SIG-M5 treated with dmso at 0.1 percent for 504 hours (cell line): ENCODE data around the gene SEMA7A.
"Not testable (repeated sequence)": the region's sequence is repeated elsewhere in the genome, so short reads cannot be mapped to it uniquely, and the experiment has no call there.

Source experiments
- DNase-seq: peaks from one replicate; lab custom pipeline; 2025; ENCODE audit not compliant: unreplicated experiment; lab: John Stamatoyannopoulos, UW

Gene SEMA7A

DNA sequence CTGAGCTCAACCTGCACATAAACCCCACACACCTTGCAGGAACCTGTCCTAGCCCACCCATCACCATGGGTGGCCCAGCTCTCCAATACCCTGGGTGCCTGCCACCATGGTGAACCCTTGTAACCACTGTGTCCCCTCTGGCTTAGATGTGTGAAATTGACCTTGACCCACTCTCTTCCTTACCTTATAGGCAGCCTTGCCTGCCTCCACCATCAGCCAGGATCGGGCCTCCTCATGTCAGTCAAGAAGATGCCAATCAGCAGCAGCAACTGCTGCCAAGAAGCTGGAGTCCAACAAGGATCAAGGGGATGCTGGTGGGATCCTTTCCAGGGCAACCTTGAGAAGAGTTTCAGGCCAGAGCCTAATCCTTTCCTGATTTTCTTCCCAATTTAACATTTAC lies 57.5 kb downstream of the SEMA7A start:
- no peak for DNase-seq

- DNase-seq: peak; percentile 86
Measured at GRCh38 chr15:74375303-74375693, 58.5 kb downstream of the SEMA7A start.

DNA sequence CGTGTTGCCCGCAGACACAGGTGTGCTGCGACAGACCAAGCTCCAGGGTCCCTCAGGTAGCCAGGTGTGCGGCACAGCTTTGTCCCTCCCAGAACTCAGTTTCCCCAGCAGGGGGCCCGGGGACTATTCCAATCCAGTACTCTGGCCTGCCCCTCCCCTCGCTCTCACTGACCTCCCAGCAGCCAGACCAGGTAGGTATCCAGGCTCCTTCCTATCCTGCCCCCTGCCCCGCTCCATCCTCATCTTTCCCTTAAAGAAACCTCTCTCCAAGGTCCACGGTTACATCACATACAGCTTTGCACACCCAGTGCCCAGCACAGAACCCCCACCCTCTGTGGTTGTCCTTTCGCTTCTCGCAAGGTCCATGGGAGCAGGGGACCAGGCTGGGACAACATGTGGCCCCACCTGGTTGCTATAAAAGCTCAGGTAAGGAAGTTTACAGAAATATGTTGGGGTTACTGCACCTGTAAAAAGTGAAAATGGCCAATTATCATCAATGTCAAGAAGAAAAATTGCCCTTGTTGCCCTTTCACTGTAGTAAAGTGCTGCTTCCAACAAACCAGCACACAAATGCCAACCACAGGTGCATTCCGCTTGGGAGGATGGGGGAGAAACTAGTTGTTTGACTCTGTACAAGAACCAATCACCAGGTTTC lies 59.0 kb downstream of the SEMA7A start:
- no peak for DNase-seq

- DNase-seq: peak; percentile 84
Measured at GRCh38 chr15:74373731-74374647, 59.8 kb downstream of the SEMA7A start.

GRCh38 chr15:74373056-74373650 lies 60.6 kb downstream of the SEMA7A start:
- no peak for DNase-seq

DNA sequence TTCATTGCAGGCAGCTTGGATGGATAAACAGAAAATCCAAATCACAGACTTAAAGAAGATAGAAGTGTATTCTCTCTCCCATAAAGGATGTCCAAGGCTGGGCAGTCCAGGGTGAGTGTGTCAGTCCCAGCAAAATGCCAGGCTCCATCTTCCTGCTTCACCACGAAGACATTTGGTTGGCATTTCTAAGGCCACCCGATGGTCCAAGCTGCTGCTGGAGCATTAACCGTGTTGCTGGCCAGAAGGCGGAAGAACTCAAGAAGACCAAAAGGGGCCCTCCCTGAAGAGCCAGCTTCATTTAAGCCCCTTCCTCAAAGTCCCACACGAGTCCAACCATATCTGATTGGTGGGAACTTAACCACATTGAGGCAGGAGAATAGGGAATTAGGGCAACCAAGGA lies 63.3 kb downstream of the SEMA7A start:
- no peak for DNase-seq

DNA sequence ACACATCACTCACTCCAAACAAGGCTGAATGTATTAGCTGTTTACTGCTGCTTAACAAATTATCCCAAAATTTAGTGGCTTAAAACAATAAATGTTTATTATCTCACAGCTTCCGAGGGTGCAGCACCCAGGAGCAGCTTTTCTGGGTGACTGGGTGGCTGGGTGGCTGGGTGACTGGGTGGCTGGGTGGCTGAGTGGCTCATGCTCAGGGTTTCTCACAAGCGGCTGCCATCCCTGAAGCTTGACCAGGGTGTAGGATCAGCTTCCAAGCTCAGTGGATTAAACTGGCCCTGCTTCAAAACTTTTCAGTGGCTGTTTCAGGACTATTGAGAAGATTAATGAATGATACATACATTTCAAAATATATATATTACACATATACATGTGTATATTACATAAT lies 64.0 kb downstream of the SEMA7A start:
- no peak for DNase-seq

DNA sequence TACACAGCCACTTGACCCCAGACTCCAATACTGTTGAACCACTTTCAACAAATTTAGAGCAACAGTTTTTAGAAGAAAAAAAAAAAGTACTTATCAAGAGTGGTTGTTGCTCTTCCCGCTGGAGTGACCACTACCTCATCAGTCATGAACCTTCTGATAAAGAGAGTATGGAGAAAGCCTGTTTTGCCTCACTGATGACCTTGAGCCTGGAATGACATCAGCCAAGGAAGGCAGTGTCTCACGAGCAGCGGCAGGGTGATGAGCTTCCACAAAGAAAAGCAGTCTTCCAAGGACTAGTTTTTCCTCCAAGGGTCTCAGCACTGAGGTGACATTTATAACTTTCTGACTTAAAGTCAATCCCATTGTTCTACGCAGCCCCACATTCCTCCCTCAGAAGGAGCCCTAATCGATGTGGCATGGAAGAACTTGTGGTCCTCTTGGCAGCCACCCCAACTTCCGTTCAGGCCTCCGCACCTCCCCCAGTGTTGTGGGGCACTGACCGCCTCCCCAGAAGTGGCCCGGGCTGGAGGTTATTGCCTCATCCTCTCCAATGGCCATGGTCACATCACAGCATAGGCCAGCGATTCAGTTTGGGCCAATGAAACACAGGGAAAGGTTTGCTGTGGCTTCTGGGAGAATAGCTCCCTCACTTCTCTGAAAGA lies 64.5 kb downstream of the SEMA7A start:
- no peak for DNase-seq

- no peak for DNase-seq
Measured at GRCh38 chr15:74368121-74368520, 65.6 kb downstream of the SEMA7A start.

DNA sequence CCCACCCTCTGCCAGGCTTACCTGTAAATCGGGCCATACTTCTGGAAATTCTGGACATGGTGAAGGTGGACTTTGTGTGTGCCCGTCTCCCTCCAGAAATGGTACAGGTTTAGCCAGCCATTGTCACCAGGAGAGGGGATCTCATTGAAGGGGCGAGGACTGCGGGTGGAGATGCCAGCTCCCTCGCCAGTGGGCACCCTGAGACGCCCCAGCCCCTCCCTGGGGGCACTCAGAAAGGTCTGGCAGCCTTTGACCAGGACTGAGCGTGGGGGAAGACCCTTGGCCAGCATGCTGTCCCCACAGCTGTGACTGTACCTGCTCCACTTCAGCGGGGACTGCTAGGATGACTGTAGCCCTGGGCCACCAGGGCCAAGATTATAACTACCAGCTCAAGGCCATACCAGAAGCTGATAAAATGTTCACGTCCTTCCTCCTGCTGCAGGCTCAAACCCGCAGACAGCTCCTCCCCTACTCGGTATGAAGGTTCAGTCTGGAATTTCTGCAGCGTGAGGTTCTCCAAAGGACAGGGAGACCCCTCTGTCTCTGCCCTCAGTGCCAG lies 66.4 kb downstream of the SEMA7A start, which contains the start of gene CYP11A1:
Gene CYP11A1, minus strand, starts transcription at position 351 of the 559 bp plus-strand sequence. Its CDS starts 61 bp downstream, at position 290.
- DNase-seq: no peak

DNA sequence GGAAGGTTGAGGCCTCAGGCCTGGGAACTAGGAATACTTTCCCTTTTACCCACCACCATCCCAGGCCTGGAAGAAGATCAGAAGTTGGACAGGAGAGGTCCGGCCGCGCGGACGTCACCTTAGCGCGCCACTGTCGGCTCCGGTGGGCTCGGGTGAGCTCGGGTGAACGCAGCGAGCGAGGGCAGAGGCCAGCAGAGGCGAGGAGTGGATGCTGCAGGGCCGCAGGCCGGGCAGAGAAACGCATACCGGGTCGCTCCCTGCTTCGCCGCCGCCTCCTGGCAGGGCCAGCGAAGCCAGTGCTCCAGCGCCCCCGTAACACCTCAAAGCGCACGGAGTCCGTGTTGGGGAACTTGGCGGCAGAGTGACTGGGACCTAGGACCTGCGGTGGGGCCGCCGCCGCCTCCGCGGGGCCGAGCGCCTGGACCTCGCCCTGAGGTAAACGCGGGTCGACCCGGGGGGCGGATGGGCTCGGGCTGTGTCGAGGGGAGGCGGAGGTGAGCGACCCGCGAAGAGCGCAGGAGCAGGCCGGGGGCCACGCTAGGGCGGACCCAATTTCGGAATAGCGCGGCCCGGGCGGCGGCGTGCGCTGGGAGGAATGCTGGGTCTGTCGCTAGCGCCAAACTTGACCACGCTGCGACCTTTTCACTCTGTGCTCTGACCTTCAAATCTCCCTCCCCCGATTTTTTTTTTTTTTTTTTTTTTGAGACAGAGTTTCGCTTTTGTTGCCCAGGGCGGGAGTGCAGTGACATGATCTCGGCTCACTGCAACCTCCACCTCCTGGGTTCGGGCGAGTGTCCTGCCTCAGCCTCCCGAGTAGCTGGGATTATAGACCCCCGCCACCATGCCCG lies 67.9 kb downstream of the SEMA7A start:
- no peak for DNase-seq

- DNase-seq: no peak
Measured at GRCh38 chr15:74364936-74365597, 68.7 kb downstream of the SEMA7A start.

DNA sequence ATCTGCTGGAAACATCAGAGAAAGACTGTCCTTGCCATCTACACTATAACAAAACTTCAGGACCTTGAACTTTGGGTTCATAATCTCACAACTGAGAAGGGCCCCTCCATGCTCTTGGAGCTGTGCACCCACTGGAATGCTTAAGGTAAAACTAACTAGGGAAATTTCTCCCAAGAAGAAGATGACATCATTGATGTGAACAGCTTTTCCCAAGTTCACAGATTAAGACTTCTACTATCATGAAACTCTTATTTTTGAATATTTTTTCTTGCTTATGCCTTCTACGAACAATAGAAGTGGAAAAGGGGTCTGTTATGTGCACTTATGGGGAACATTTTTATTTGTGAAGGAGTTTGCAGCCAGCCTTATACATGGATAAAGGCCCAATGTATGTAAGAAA lies 71.3 kb downstream of the SEMA7A start:
- DNase-seq: no peak

DNA sequence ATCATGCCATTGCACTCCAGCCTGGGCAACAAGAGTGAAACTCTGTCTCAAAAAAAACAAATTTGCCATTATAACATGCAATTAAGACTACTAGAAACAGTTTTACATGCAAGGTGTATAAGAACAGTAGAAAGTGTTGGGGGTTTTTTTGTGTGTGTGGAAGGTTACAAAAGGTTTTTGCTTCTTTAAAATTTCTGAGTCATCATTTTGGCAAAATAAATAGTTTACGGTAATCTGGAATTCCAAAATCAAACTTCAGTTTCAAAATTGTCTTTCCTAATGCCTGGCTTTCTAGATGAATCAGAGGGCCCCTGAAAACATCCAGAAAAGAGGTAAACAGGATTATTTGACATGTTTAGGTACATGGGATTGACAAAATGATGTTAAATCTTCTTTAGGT lies 72.9 kb downstream of the SEMA7A start:
- DNase-seq: not testable (repeated sequence)

DNA sequence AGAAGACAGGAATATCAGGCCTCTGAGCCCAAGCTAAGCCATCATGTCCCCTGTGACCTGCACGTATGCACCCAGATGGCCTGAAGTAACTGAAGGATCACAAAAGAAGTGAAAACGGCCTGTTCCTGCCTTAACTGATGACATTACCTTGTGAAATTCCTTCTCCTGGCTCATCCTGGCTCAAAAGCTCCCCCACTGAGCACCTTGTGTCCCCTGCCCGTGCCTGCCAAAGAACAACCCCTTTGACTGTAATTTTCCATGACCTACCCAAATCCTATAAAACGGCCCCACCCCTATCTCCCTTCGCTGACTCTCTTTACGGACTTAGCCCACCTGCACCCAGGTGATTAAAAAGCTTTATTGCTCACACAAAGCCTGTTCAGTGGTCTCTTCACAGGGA lies 74.4 kb downstream of the SEMA7A start:
- DNase-seq: not testable (repeated sequence)
